Measurements from ENCODE around the gene ZNF593OS. TPM values are rescaled to one million over a fixed set of nuclear protein-coding genes. Genes with fewer than 3 reads are reported as not detected.

The ZNF593OS gene
- total and polyA plus RNA-seq, 2 donors (not counting 3 experiments of a cell fraction or from before 2014, with no cell fraction given): not detected

GRCh38 chr1:26187882-26188281 is 16.2 kb upstream of the ZNF593OS start:
- no TSS peak for BruUV-seq (replicated peaks)
- DNase-seq (ENCODE audit: low read depth, low spot score) (no peak), FAIRE-seq (no peak)
- dilution Hi-C loops (cut with MboI; ENCODE audit: extremely low pct_ligation_motif_present, low sequenced_read_pairs) (no loop called here), intact Hi-C loops (cut with micrococcal nuclease) (no loop called here)
- no peaks in the 10 kb centered on the region for H3K9me3 ChIP-seq (replicated peaks; ENCODE audit: control insufficient read depth, insufficient read depth, low read length)
- H4K20me1 ChIP-seq (replicated peaks; ENCODE audit: control insufficient read depth, extremely low read depth, insufficient read depth, low read length): no peaks in the 10 kb centered on the region
- H3K79me2 ChIP-seq (ENCODE audit: control insufficient read depth, insufficient read depth, low read length): no peaks in the 10 kb centered on the region
- no peaks in the 10 kb centered on the region for H3K9me1 ChIP-seq (replicated peaks; ENCODE audit: control insufficient read depth, extremely low read depth, insufficient read depth, low read length)
- H3K4me3 ChIP-seq (replicated peaks in 1 of 3; ENCODE audit: insufficient read depth in 1 of 3, low read depth in 1 of 3, low read length in 3 of 3): no peak overlapping the region
- CTCF ChIA-PET: interaction anchor here (1.2 kb wide), 1 partner anchor 18 kb away, joined by 6 read pairs; the partner anchor contains the start of gene ZNF593
- TF ChIP-seq POLR2AphosphoS5 (IDR thresholded peaks at IDR 0.05; ENCODE audit: insufficient read depth, low read depth, low read length): no peak
- TF ChIP-seq GATA2 (IDR thresholded peaks at IDR 0.05; ENCODE audit: insufficient read depth, insufficient read length, low read depth, low read length): no peak
- no peak for TF ChIP-seq POLR2A (IDR thresholded peaks at IDR 0.05; ENCODE audit: low read depth, low read length)
- no peak for TF ChIP-seq FOS (IDR thresholded peaks at IDR 0.05; ENCODE audit: borderline replicate concordance, insufficient read depth, low read length)
- TF ChIP-seq, protein P1, sequence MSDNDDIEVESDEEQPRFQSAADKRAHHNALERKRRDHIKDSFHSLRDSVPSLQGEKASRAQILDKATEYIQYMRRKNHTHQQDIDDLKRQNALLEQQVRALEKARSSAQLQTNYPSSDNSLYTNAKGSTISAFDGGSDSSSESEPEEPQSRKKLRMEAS (IDR thresholded peaks at IDR 0.05; ENCODE audit: insufficient read depth, insufficient read length): no peak
- no peak for TF ChIP-seq CTCF (IDR thresholded peaks at IDR 0.05; ENCODE audit: extremely low read depth in 1 of 2, insufficient read depth in 1 of 2, low read depth in 1 of 2, low read length in 2 of 2)
- TF ChIP-seq JUN (IDR thresholded peaks at IDR 0.05; ENCODE audit: borderline replicate concordance, insufficient read depth, insufficient read length, low read depth): no peak
- no peak for TF ChIP-seq MYC (IDR thresholded peaks at IDR 0.05; ENCODE audit: low read depth, low read length)
- TF ChIP-seq EZH2 (IDR thresholded peaks at IDR 0.05; ENCODE audit: borderline replicate concordance, low read depth, low read length, severe bottlenecking): no peak
- H3K36me3 ChIP-seq (ENCODE audit: control insufficient read depth in 2 of 2, extremely low read depth in 1 of 2, insufficient read depth in 2 of 2, low read length in 2 of 2): no peaks in the 10 kb centered on the region
- H3K4me1 ChIP-seq (ENCODE audit: control insufficient read depth, extremely low read depth, insufficient read depth, low read length): no peaks in the 10 kb centered on the region
- POLR2A ChIA-PET: interaction anchor here (0.7 kb wide), 1 partner anchor 153 kb away, joined by 3 read pairs; no protein-coding TSS in a partner anchor
- H3K4me2 ChIP-seq (ENCODE audit: insufficient read depth, low read length): no peak overlapping the region
- H3K27ac ChIP-seq (ENCODE audit: insufficient read depth, low read depth, low read length): no peak overlapping the region
- no peak overlapping the region for H2AFZ ChIP-seq (ENCODE audit: low read depth, low read length)
- no peaks in the 10 kb centered on the region for H3K27me3 ChIP-seq (ENCODE audit: control insufficient read depth in 2 of 2, insufficient read depth in 2 of 2, low read length in 2 of 2)
- H3K9ac ChIP-seq (replicated peaks; ENCODE audit: extremely low read depth, insufficient read depth, low read length): no peak overlapping the region

All from endothelial cell of umbilical vein (primary cell).